WTC11 (cell line): Measurements from ENCODE around the gene MYL5. TPM values are rescaled to one million over a fixed set of nuclear protein-coding genes. Genes with fewer than 3 reads are reported as not detected.
A peak's percentile ranks its signal among the peaks of the same experiment; 100 is the strongest.

Source experiments
- ATAC-seq: fragments of 200-7000 bp; cut with Tn5 transposase; 2 replicates; pipeline ENCODE4 v1.10.0; 2021; ENCODE audit warnings: mild to moderate bottlenecking, moderate library complexity
- CTCF ChIA-PET: fragments of 300-600 bp; sonication (Branson Sonifier 250); formaldehyde crosslinking; loops from one replicate; lab custom pipeline; 2021; ENCODE audit warnings: antibody characterized with exemption; lab: Charles Lee
- POLR2A ChIA-PET: fragments of 350-600 bp; sonication (Branson Sonifier 250); formaldehyde crosslinking; loops from one replicate; lab custom pipeline; 2021; ENCODE audit warnings: antibody characterized with exemption; lab: Charles Lee
- DNase-seq: peaks from one replicate; pipeline ENCODE4 v3.0.0; 2021; ENCODE audit warnings: low spot score
- H3K27ac Mint-ChIP-seq: 2 replicates; pipeline ENCODE4 v1.8.0; 2021; ENCODE audit warnings: mixed read lengths
- H3K27me3 Mint-ChIP-seq: 2 replicates; pipeline ENCODE4 v1.8.0; 2021; ENCODE audit warnings: low read depth, mild to moderate bottlenecking, moderate library complexity, mixed read lengths
- H3K36me3 Mint-ChIP-seq: 2 replicates; pipeline ENCODE4 v1.8.0; 2021; ENCODE audit warnings: mixed read lengths
- H3K4me1 Mint-ChIP-seq: 2 replicates; pipeline ENCODE4 v1.8.0; 2022; ENCODE audit warnings: mixed read lengths
- H3K4me3 Mint-ChIP-seq: 2 replicates; pipeline ENCODE4 v1.8.0; 2021; ENCODE audit warnings: mild to moderate bottlenecking, moderate library complexity, mixed read lengths
- H3K9me3 Mint-ChIP-seq: 2 replicates; pipeline ENCODE4 v1.8.0; 2021; ENCODE audit warnings: mixed read lengths
- ETV6 ChIP-seq: sonication (generic); formaldehyde crosslinking; IDR thresholded peaks from 2 replicates; pipeline ENCODE4 v1.8.1; 2022; ENCODE audit warnings: mild to moderate bottlenecking, missing genetic modification reagents
- JAZF1 ChIP-seq: fragments of 250-450 bp; sonication (Bioruptor Pico); IDR thresholded peaks from 2 replicates; pipeline ENCODE4 v1.9.0; 2021; ENCODE audit warnings: moderate library complexity, mild to moderate bottlenecking, inconsistent platforms
- MYBL2 ChIP-seq: sonication (generic); formaldehyde crosslinking; IDR thresholded peaks from 2 replicates; pipeline ENCODE4 v1.8.1; 2023; ENCODE audit warnings: mild to moderate bottlenecking, moderate library complexity, missing genetic modification reagents
- TEAD1 ChIP-seq: sonication (generic); formaldehyde crosslinking; IDR thresholded peaks from 2 replicates; pipeline ENCODE4 v1.8.0; 2022; ENCODE audit warnings: mild to moderate bottlenecking, missing genetic modification reagents
- total RNA-seq: library from RNA; stranded (reverse); gene quantifications from 3 replicates; pipeline ENCODE4 v1.2.3, GENCODE V29; 2021
- TF ChIP-seq, protein P1 (sequence below): sonication (generic); formaldehyde crosslinking; IDR thresholded peaks from 2 replicates; pipeline ENCODE4 v1.8.0; 2022; ENCODE audit warnings: mild to moderate bottlenecking, missing genetic modification reagents
- TF ChIP-seq, protein P2 (sequence below): sonication (generic); formaldehyde crosslinking; IDR thresholded peaks from 2 replicates; pipeline ENCODE4 v1.8.0; 2023; ENCODE audit warnings: missing genetic modification reagents
- TF ChIP-seq, protein P3 (sequence below): fragments of 250-450 bp; sonication (Bioruptor Pico); IDR thresholded peaks from 2 replicates; pipeline ENCODE4 v2.1.2; 2022; ENCODE audit warnings: mild to moderate bottlenecking, moderate library complexity
- TF ChIP-seq, protein P4 (sequence below): sonication (generic); formaldehyde crosslinking; IDR thresholded peaks from 2 replicates; pipeline ENCODE4 v1.8.1; 2022; ENCODE audit warnings: missing genetic modification reagents, borderline replicate concordance

Gene MYL5
- total RNA-seq, 1 experiment from 2014 or later, result 22.2 TPM

DNA sequence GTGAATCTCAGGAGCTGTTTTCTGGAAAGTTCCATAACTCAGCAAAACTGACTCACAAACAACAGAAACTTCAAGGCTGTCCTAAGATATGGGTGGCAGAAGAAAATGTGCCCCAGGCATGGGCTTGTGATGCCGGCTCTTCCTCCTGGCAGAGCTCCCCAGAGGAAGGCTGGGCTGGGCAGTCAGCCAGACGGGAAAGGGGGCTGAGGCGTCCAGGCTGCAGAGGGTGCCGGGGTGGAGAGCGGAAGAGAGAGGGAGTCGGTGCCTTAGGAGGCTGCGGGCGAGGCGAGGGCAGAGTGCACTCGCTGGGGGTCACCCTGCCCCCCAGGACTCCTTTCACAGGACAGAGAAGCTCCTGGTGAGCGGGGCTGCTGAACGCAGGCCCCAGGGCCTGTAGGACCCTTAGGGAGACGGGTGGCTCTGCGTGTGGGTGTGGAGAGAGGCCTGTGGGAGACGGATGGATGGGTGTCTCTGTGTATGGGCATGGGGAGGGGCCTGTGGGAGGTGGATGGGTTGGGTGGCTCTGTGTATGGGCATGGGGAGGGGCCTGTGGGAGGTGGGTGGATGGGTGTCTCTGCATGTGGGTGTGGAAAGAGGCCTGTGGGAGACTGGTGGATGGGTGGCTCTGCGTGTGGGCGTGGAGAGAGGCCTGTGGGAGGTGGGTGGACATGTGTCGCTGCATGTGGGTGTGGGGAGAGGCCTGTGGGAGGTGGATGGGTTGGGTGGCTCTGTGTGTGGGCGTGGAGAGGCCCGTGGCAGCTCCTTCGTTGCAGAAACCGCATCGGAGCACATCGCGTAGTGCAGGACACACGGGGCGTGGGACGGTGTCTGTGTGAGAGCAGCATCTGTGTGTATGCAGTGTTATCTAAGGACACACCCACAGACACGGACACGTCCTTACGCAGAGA lies 47.2 kb downstream of the MYL5 start:
- ATAC-seq (no peak), DNase-seq (no peak)
- no peaks in the 10 kb centered on the region for H3K9me3 Mint-ChIP-seq
- CTCF ChIA-PET, result interaction anchor here (0.9 to 4.1 kb wide), 3 partner anchors 21 to 170 kb away, joined by 4 to 17 read pairs (median 4); no protein-coding TSS in a partner anchor
- POLR2A ChIA-PET, result no interaction called here
- peaks cover 9% of the 10 kb centered on the region for H3K36me3 Mint-ChIP-seq
- no peak overlapping the region for H3K4me3 Mint-ChIP-seq
- no peaks in the 10 kb centered on the region for H3K4me1 Mint-ChIP-seq
- TF ChIP-seq, protein P1, sequence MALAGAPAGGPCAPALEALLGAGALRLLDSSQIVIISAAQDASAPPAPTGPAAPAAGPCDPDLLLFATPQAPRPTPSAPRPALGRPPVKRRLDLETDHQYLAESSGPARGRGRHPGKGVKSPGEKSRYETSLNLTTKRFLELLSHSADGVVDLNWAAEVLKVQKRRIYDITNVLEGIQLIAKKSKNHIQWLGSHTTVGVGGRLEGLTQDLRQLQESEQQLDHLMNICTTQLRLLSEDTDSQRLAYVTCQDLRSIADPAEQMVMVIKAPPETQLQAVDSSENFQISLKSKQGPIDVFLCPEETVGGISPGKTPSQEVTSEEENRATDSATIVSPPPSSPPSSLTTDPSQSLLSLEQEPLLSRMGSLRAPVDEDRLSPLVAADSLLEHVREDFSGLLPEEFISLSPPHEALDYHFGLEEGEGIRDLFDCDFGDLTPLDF (CRISPR knock-in tag), result no peak
- TF ChIP-seq, protein P2, sequence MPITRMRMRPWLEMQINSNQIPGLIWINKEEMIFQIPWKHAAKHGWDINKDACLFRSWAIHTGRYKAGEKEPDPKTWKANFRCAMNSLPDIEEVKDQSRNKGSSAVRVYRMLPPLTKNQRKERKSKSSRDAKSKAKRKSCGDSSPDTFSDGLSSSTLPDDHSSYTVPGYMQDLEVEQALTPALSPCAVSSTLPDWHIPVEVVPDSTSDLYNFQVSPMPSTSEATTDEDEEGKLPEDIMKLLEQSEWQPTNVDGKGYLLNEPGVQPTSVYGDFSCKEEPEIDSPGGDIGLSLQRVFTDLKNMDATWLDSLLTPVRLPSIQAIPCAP, result no peak
- no peak for TF ChIP-seq TEAD1 (CRISPR knock-in tag)
- H3K27ac Mint-ChIP-seq, result peak overlapping the region; percentile 60
- H3K27me3 Mint-ChIP-seq, result no peaks in the 10 kb centered on the region

DNA sequence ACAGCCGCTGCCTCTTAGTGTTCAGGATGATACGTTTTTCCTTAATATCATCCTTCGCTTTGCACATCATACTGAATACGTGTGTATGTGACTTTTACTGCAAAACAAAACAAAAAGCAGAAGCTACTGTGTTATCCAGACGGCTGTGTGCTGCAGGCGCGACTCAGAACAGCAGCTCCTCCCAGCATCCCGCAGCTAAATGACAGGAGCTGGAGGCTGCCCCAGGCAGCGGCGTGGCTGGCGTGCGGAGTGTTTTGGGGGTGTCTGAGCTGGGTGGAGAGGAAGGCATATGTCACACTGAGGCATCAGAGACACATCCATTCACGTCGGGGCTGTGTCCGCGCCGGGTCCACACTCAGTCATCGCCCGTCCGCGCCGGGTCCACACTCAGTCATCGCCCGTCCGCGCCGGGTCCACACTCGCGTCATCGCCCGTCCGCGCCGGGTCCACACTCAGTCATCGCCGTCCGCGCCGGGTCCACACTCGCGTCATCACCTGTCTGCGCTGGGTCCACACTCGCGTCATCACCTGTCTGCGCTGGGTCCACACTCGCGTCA lies 47.9 kb downstream of the MYL5 start:
- CTCF ChIA-PET, result interaction anchor here (0.9 kb wide), 1 partner anchor 20 kb away, joined by 4 read pairs; no protein-coding TSS in a partner anchor

DNA sequence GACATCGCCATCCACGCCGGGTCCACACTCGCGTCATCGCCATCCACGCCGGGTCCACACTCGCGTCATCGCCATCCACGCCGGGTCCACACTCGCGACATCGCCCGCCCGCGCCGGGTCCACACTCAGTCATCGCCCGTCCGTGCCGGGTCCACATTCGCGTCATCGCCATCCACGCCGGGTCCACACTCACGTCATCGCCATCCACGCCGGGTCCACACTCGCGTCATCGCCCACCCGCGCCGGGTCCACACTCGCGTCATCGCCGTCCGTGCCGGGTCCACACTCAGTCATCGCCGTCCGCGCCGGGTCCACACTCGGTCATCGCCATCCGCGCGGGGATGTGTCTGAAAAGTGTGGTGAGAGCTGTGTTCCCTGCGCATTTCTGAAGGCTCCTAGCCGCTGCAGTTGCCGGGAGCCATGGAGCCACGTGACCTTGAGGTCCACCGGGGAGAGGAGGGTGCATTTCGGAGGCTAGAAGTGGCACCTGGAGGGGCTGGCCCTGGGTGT lies 48.6 kb downstream of the MYL5 start:
- POLR2A ChIA-PET, result no interaction called here
- H3K36me3 Mint-ChIP-seq, result peaks cover 9% of the 10 kb centered on the region
- H3K9me3 Mint-ChIP-seq, result no peaks in the 10 kb centered on the region
- TF ChIP-seq, protein P3, sequence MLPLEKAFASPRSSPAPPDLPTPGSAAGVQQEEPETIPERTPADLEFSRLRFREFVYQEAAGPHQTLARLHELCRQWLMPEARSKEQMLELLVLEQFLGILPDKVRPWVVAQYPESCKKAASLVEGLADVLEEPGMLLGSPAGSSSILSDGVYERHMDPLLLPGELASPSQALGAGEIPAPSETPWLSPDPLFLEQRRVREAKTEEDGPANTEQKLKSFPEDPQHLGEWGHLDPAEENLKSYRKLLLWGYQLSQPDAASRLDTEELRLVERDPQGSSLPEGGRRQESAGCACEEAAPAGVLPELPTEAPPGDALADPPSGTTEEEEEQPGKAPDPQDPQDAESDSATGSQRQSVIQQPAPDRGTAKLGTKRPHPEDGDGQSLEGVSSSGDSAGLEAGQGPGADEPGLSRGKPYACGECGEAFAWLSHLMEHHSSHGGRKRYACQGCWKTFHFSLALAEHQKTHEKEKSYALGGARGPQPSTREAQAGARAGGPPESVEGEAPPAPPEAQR (CRISPR knock-in tag), result no peak
- TF ChIP-seq, all 79 proteins: peak for 0
- Mint-ChIP-seq H3K4me3 (no peak overlapping the region), H3K27ac (no peak overlapping the region), H3K27me3 (no peaks in the 10 kb centered on the region), H3K4me1 (peaks cover 2% of the 10 kb centered on the region; the same call in 1 of the 2 replicates)
- CTCF ChIA-PET, result interaction anchor here (0.9 to 2.6 kb wide), 2 partner anchors 19 to 20 kb away, joined by 4 to 13 read pairs; no protein-coding TSS in a partner anchor
- DNase-seq (no peak), ATAC-seq (no peak)

More for the DNA sequence above, 47.9 kb downstream of the MYL5 start:
- Mint-ChIP-seq H3K9me3 (no peaks in the 10 kb centered on the region), H3K4me3 (no peak overlapping the region), H3K36me3 (peaks cover 9% of the 10 kb centered on the region), H3K27me3 (no peaks in the 10 kb centered on the region), H3K27ac (no peak overlapping the region), H3K4me1 (peaks cover 2% of the 10 kb centered on the region; the same call in 1 of the 2 replicates)
- ATAC-seq, result no peak
- POLR2A ChIA-PET, result no interaction called here
- TF ChIP-seq ETV6 (CRISPR knock-in tag) (no peak), JAZF1 (no peak)
- DNase-seq, result no peak

DNA sequence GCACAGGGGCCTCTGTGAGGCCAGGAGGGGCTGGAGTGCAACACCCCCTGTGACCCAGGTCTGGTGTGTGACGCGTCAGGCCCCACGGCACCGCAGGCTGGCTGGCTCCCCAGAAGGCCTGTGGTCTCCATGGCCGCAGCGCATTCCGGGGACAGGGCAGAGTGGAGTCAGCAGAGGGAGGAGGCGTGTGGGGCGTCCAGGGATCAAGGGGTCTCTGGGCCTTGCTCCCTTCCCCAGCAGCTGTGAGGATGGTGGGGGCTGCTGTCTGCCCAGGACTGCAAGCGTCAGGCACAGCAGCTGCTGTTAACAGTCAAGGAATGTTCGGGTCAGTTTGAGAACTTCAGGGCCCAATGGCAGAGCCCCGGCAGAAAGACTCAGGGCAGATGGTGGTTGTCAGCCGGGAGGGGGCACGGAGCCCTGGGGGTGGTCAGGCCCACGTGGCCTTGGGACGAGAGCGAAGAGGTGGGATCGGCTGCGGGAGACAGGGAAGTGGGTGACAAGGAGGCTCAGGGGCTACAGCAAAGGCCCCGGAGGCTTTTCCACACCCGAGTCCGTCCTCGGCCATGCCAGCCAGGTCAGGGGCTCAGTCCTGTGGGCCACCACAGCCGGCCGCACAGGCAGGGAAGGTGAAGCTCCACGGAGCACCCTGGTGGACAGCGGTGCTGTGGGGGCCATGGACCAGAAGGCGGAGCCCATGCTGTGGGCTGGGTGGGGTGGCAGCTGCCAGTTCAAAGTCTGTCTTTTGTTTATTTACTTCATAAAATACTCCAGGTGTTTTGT lies 49.6 kb downstream of the MYL5 start:
- Mint-ChIP-seq H3K36me3 (peaks cover 9% of the 10 kb centered on the region), H3K9me3 (no peaks in the 10 kb centered on the region), H3K27me3 (no peaks in the 10 kb centered on the region), H3K4me3 (no peak overlapping the region), H3K4me1 (peaks cover 2% of the 10 kb centered on the region; the same call in 1 of the 2 replicates), H3K27ac (peak overlapping the region; percentile 53; the same call in 1 of the 2 replicates)
- no peak for DNase-seq
- POLR2A ChIA-PET, result no interaction called here
- no peak for TF ChIP-seq MYBL2 (CRISPR knock-in tag)
- TF ChIP-seq, protein P4, sequence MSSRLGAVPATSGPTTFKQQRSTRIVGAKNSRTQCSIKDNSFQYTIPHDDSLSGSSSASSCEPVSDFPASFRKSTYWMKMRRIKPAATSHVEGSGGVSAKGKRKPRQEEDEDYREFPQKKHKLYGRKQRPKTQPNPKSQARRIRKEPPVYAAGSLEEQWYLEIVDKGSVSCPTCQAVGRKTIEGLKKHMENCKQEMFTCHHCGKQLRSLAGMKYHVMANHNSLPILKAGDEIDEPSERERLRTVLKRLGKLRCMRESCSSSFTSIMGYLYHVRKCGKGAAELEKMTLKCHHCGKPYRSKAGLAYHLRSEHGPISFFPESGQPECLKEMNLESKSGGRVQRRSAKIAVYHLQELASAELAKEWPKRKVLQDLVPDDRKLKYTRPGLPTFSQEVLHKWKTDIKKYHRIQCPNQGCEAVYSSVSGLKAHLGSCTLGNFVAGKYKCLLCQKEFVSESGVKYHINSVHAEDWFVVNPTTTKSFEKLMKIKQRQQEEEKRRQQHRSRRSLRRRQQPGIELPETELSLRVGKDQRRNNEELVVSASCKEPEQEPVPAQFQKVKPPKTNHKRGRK, result no peak
- CTCF ChIA-PET, result interaction anchor here (2.3 to 2.6 kb wide), 2 partner anchors 18 to 40 kb away, joined by 13 read pairs; no protein-coding TSS in a partner anchor
- no peak for ATAC-seq
